Upper lobe of left lung (tissue), 4 donors: ENCODE data around the gene CDH11.

ENCODE experiments used
- EP300 ChIP-seq, 4 donors: sonication (generic); formaldehyde crosslinking; IDR thresholded peaks; one replicate each; pipeline ENCODE4 v1.5.1; 2017; ENCODE audit warnings: antibody characterized with exemption in 4 of 4, control low read depth in 2 of 4
- POLR2A ChIP-seq, 4 donors: fragments of 450-650 bp; IDR thresholded peaks; one replicate each; pipeline ENCODE4 v1.5.1; 2016 to 2017; ENCODE audit warnings: antibody characterized with exemption in 4 of 4, mild to moderate bottlenecking in 2 of 4
- POLR2AphosphoS5 ChIP-seq, 2 donors: sonication (generic); formaldehyde crosslinking; IDR thresholded peaks; one replicate each; pipeline ENCODE4 v1.5.1; 2017; ENCODE audit warnings: antibody characterized with exemption in 2 of 2
- TF ChIP-seq, protein P1 (sequence below), 6 experiments: fragments of 450-650 bp in 4 of 6; fragments of 200-600 bp in 2 of 6; sonication (generic) in 2 of 6; IDR thresholded peaks; one replicate each; pipeline ENCODE4 v1.5.1; 2016 to 2019; ENCODE audit warnings: antibody characterized with exemption in 6 of 6

DNA sequence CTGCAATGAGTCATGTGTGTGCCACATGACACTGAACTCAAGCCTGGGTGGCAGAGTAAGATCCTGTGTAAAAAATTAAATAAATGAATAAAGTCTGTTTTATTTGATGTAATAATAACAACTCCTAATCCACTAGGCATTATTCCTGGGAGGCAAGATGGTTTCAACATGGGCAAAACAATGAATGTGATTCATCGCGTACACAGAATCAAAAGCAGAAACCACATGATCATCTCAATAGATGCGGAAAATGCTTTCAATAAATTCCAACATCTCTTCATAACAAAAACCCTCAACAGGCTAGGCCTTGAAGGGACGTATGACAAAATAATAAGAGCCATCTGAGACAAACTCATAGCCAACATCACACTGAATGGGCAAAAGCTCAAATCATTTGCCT lies 195.4 kb downstream of the CDH11 start:
- TF ChIP-seq, protein P1, sequence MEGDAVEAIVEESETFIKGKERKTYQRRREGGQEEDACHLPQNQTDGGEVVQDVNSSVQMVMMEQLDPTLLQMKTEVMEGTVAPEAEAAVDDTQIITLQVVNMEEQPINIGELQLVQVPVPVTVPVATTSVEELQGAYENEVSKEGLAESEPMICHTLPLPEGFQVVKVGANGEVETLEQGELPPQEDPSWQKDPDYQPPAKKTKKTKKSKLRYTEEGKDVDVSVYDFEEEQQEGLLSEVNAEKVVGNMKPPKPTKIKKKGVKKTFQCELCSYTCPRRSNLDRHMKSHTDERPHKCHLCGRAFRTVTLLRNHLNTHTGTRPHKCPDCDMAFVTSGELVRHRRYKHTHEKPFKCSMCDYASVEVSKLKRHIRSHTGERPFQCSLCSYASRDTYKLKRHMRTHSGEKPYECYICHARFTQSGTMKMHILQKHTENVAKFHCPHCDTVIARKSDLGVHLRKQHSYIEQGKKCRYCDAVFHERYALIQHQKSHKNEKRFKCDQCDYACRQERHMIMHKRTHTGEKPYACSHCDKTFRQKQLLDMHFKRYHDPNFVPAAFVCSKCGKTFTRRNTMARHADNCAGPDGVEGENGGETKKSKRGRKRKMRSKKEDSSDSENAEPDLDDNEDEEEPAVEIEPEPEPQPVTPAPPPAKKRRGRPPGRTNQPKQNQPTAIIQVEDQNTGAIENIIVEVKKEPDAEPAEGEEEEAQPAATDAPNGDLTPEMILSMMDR (IDR thresholded peaks at IDR 0.05) = no peak
- TF ChIP-seq POLR2A (IDR thresholded peaks at IDR 0.05) (no peak), POLR2AphosphoS5 (IDR thresholded peaks at IDR 0.05) (no peak), EP300 (IDR thresholded peaks at IDR 0.05) (no peak)
